ENCODE measurements around the gene PRIMPOL. TPM values are rescaled to one million over a fixed set of nuclear protein-coding genes. Genes with fewer than 3 reads are reported as not detected.

PRIMPOL gene
- total RNA-seq, 1 experiment from 2014 or later = 12.7 TPM

DNA sequence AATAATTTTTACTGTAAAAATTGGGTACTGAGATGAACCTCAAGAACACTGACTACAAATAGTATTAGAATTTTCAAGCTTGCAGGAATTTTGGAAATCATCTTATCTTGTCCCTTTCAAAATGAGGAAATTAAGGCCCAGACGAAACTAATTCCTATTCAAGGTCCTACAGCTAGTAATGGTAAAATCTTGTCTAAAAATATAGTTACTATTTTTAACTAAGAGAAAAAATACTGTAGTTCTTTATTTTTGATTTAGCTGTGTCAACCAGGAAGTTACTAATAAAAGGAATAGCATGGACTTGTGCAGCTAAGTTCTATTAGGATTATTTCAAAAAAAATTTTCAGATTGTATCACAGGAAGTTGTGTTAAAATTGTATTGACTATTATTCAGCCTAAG is 12.7 kb downstream of the PRIMPOL start:
- no peaks in the 10 kb centered on the region for H3K9me3 Mint-ChIP-seq (ENCODE audit: low read depth, unreplicated experiment)
- TF ChIP-seq, protein P1, sequence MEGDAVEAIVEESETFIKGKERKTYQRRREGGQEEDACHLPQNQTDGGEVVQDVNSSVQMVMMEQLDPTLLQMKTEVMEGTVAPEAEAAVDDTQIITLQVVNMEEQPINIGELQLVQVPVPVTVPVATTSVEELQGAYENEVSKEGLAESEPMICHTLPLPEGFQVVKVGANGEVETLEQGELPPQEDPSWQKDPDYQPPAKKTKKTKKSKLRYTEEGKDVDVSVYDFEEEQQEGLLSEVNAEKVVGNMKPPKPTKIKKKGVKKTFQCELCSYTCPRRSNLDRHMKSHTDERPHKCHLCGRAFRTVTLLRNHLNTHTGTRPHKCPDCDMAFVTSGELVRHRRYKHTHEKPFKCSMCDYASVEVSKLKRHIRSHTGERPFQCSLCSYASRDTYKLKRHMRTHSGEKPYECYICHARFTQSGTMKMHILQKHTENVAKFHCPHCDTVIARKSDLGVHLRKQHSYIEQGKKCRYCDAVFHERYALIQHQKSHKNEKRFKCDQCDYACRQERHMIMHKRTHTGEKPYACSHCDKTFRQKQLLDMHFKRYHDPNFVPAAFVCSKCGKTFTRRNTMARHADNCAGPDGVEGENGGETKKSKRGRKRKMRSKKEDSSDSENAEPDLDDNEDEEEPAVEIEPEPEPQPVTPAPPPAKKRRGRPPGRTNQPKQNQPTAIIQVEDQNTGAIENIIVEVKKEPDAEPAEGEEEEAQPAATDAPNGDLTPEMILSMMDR (IDR thresholded peaks at IDR 0.05; ENCODE audit: unreplicated experiment) = no peak
- CTCF ChIA-PET = no interaction called here
- H3K4me3 Mint-ChIP-seq (ENCODE audit: low read depth, unreplicated experiment) = no peak overlapping the region
- BruUV-seq (replicated peaks) = no TSS peak
- no peak for DNase-seq
- H3K27me3 Mint-ChIP-seq (ENCODE audit: unreplicated experiment) = no peaks in the 10 kb centered on the region
- intact Hi-C loops (cut with micrococcal nuclease; ENCODE audit: unreplicated experiment) = no loop called here
- H3K36me3 Mint-ChIP-seq (ENCODE audit: insufficient read depth, unreplicated experiment) = no peaks in the 10 kb centered on the region
- H3K27ac Mint-ChIP-seq (ENCODE audit: unreplicated experiment) = no peak overlapping the region
- no peaks in the 10 kb centered on the region for H3K4me1 Mint-ChIP-seq (ENCODE audit: low read depth, unreplicated experiment)

GRCh38 chr4:184664445-184665210 is 15.1 kb downstream of the PRIMPOL start:
- no peak for DNase-seq
- Mint-ChIP-seq H3K36me3 (ENCODE audit: insufficient read depth, unreplicated experiment) (no peaks in the 10 kb centered on the region), H3K4me3 (ENCODE audit: low read depth, unreplicated experiment) (no peak overlapping the region), H3K27me3 (ENCODE audit: unreplicated experiment) (no peaks in the 10 kb centered on the region), H3K4me1 (ENCODE audit: low read depth, unreplicated experiment) (no peaks in the 10 kb centered on the region), H3K27ac (ENCODE audit: unreplicated experiment) (no peak overlapping the region), H3K9me3 (ENCODE audit: low read depth, unreplicated experiment) (no peaks in the 10 kb centered on the region)
- TF ChIP-seq, protein P1 (IDR thresholded peaks at IDR 0.05; ENCODE audit: unreplicated experiment) = no peak
- intact Hi-C loops (cut with micrococcal nuclease; ENCODE audit: unreplicated experiment) = no loop called here
- BruUV-seq (replicated peaks) = no TSS peak
- CTCF ChIA-PET = interaction anchor here (0.7 kb wide), 1 partner anchor 233 kb away, joined by 3 read pairs; no protein-coding TSS in a partner anchor

DNA sequence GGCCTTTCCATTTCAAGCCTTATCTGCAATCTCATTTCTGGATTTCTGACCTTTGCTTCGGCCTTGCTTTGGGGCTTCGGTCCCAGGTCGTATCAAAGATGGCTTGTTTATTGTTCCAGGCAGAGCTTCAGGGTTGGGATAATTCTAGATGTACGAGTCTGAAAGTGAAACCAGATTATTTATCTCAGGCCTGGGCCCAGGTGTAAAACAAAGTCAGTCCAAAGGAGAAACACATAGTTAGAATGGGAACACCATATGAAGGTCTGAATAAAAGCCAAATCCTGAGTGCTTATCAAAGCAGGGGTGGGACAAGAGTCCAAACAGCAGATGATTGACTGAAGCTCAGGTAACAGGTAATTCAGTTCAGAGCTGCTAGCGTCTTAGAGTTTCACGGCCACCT is 17.1 kb downstream of the PRIMPOL start:
- no TSS peak for BruUV-seq (replicated peaks)
- H3K4me3 Mint-ChIP-seq (ENCODE audit: low read depth, unreplicated experiment) = no peak overlapping the region
- no peaks in the 10 kb centered on the region for H3K9me3 Mint-ChIP-seq (ENCODE audit: low read depth, unreplicated experiment)
- CTCF ChIA-PET = no interaction called here
- no peaks in the 10 kb centered on the region for H3K36me3 Mint-ChIP-seq (ENCODE audit: insufficient read depth, unreplicated experiment)
- no peaks in the 10 kb centered on the region for H3K4me1 Mint-ChIP-seq (ENCODE audit: low read depth, unreplicated experiment)
- intact Hi-C loops (cut with micrococcal nuclease; ENCODE audit: unreplicated experiment) = no loop called here
- H3K27me3 Mint-ChIP-seq (ENCODE audit: unreplicated experiment) = no peaks in the 10 kb centered on the region
- H3K27ac Mint-ChIP-seq (ENCODE audit: unreplicated experiment) = no peak overlapping the region
- TF ChIP-seq, protein P1 (IDR thresholded peaks at IDR 0.05; ENCODE audit: unreplicated experiment) = no peak
- DNase-seq = no peak

GRCh38 chr4:184668096-184668495 is 18.6 kb downstream of the PRIMPOL start:
- TF ChIP-seq, protein P1 (IDR thresholded peaks at IDR 0.05; ENCODE audit: unreplicated experiment) = no peak
- Mint-ChIP-seq H3K27me3 (ENCODE audit: unreplicated experiment) (no peaks in the 10 kb centered on the region), H3K4me1 (ENCODE audit: low read depth, unreplicated experiment) (no peaks in the 10 kb centered on the region), H3K9me3 (ENCODE audit: low read depth, unreplicated experiment) (no peaks in the 10 kb centered on the region), H3K36me3 (ENCODE audit: insufficient read depth, unreplicated experiment) (no peaks in the 10 kb centered on the region), H3K27ac (ENCODE audit: unreplicated experiment) (no peak overlapping the region), H3K4me3 (ENCODE audit: low read depth, unreplicated experiment) (no peak overlapping the region)
- DNase-seq = no peak
- intact Hi-C loops (cut with micrococcal nuclease; ENCODE audit: unreplicated experiment) = no loop called here
- CTCF ChIA-PET = no interaction called here
- BruUV-seq (replicated peaks) = no TSS peak
